Activated effector memory CD4-positive, alpha-beta T cell treated with Interleukin-2 at 50 U/mL for 16 hours (primary cell): Measurements from ENCODE around the gene PARVG.

ENCODE experiments used
- DNase-seq: peaks from one replicate; pipeline ENCODE4 v3.0.0-alpha.2; 2020

Gene PARVG

DNA sequence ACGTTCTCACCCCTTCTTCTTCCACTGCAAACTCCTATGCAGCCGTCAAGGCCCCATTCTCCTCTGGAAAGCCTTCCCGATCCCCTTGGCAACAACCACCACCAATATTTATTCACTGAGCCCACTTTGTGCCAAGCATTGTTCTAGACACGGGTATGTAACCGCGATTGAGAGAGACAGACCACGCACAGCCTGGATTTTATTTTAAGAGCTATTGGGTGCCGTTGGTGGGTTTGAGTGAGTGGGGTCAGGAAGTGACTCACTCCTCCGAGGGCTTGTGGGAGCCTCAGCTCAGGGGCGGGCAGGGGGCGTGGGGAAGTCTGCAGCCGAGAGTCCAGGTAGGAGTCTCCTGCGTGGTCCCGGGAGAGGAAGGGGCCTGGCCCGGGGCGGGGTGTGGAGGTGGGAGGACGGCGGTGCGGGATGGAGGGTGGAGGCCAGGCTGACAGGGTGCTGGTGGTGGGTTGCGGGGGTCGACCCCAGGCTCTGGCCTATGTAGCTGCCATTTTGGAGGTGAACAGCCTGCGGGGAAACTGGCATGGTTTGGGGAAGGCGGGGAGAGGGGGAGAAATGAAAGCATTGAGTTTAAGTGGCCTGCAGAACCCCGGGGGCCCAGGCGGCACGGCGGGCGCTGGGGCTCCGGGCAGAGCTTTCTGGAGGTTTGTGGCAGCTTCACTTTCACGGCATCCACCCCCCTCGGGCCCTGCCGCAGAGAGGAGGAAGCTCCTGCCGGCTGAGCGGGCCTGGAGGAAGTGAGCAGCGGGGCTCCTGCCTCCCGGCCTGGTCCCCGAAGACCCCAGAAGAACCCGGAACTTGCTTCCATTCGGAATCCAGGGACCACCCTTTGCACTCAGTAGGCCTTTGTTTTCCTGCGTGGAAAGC lies 547 bp downstream of the PARVG start:
- peak; percentile 58 for DNase-seq

GRCh38 chr22:44181912-44182587 lies 1.3 kb downstream of the PARVG start:
- DNase-seq = no peak

DNA sequence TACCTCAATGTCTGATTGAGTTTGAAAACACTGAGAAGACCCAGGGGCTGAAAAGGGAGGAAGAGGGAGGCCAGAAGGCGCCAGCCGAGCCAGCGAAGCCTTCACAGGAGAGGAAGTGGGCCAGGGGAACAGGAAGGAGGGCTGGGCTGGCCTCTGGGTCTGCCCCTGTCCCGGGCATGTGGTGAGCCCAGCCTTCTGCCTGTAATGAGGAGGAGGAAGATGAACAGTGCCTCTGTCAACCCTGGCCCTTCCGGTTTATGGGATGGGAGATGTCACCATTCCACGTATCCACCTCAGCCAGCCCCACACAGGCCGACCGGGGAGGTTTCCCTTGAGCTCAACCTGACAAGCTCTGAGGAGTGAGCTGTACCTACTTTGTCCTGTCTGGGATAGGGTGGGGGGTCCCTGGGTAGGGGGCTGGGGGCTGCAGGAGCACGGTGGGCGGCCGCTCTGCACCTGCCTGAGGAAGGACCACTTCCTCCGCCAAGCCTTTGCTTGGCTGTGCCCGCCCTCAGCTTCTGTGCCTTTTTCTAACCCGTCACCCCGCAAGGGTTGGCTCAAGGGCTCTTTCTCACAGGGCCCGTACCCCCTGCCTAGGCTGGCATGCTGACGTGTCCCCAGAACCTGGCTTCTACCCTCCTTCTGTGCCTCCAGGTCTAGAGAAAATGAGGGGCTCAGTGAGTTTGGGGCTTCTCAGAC lies 2.0 kb downstream of the PARVG start:
- DNase-seq = peak; percentile 34

GRCh38 chr22:44183287-44183588 lies 2.5 kb downstream of the PARVG start:
- no peak for DNase-seq

DNA sequence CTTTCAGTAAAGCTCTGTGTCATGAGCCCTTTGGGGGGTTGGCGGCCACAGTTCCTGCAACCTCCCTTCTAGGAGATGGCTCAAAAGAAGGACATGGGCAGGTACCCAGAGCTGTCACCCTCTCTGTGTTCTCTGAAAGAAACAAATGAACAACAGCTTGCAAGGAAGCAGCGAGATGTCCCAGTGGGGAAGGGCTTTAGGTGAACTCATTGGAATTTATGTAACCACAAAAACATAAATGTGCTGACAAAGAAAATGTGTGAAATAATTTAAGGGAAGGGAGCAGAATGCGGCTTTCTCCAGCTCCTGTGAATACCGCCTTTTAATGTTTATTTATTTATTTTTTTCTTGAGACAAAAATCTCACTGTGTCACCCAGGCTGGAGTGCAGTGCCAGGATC lies 3.3 kb downstream of the PARVG start:
- DNase-seq = no peak

DNA sequence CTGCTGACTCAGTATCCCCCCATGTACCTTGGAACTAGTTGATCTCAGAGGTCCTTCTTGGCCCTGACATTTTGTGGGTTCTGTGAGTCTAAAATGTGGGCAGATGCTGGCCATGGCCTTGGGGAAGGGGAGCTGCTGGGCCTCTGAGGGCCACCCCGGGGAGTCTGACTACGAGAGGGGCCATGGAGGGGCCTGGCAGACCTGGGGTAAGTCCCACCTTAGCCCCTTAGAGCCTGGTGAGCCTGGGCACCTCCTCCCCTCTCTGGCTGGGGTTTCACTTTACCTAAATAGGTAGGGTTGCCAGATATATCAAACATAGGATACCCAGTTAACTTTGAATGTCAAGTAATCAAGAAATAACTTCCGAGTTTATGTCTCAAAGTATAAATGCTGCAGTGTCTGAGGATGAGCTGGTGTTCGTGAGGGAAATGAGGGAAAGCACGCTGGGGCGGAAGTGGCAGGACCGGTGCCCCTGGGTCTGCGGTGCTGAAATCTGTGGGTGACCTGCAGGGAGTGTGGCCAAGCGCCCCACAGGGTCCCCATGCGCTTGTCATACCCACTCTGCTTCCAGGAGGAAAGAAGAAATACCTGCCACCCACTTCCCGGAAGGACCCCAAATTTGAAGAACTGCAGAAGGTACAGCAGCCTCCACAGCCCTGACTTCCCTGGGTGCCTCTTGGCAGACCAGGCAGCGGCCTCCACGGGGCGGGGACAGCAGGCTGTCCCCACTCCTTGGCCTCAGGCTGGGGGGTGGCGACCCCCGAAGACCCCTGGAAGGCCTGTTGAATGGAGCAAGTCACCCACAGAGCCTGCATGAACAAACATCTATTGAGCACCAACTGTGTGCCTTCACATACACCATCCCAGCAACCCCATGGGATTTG lies 4.8 kb downstream of the PARVG start:
- no peak for DNase-seq

GRCh38 chr22:44186121-44186510 lies 5.4 kb downstream of the PARVG start:
- DNase-seq = no peak

GRCh38 chr22:44186737-44187136 lies 6.0 kb downstream of the PARVG start:
- DNase-seq = no peak

DNA sequence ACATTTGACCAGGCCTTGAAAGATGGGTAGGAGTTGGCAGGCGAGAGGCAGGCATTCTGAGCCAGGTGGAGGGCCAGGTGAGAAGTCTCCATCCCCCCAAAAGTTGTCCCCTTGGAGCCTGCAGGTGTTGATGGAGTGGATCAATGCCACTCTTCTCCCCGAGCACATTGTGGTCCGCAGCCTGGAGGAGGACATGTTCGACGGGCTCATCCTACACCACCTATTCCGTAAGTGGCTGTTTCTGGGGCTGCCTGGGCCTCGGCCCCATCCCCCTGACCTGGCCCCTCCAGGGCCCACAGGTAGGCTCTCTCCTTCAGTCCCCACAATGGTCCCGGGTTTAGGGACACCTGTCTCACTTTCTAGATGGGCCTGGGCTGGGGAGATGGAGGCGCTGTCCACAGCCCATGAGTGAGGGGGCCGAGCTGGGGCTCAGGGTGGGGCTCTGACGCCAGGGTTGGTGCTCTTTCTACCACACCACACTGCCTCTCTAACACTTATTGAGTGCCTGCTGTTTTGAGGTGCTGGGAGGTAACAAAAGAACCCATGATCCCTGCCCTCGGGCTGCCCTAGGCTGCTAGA lies 7.0 kb downstream of the PARVG start:
- DNase-seq = no peak

- DNase-seq = no peak
Measured at GRCh38 chr22:44188316-44188715, 7.6 kb downstream of the PARVG start.

GRCh38 chr22:44188986-44189630 lies 8.4 kb downstream of the PARVG start:
- no peak for DNase-seq

DNA sequence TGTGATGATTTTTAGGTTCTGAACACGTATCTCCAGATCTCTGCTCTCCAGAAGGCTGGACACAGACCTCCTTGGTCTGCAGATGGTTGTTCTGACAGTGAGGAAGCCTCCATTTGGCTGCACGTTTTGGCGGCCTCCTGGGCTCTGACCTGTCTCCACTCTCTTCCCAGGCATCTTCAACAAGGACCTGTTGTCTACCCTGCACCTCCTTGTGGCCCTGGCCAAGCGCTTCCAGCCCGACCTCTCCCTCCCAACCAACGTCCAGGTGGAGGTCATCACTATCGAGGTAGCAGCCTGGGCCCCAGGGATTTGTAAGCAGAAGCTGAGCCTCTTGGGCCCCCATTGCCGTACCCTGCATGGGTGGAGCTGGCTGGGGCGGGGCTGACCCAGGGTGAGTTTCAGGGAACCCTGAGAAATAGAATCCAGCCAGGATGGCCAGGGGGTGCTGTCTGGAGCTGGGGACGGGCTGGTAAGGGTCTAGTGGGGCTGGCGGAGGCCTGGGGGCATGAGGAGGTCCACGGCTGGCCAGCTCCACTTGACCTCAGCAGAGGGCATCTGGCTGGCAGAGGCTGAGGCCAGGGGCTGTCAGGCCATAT lies 9.8 kb downstream of the PARVG start:
- no peak for DNase-seq

DNA sequence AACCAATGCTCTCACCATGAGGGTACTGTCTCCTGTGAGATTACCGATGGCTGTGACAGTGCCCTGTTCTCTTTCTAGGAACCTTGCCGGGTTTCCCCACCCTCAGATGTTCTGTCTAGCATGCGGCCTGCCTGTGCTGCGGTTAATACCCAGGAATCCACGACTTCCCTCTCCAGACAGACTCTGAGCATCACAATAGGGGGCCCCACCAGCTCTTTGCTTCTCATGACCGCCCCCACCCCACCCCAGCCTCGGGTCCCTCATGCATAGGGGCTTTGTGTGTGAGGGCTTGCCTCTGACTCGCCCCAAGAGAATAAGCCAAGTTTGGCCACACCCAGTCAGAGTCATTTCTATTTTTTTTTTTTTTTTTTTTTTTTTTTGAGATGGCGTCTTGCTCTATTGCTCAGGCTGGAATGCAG lies 10.3 kb downstream of the PARVG start:
- DNase-seq = peak; percentile 16

- DNase-seq = peak; percentile 14
Measured at GRCh38 chr22:44192098-44192815, 11.5 kb downstream of the PARVG start.

DNA sequence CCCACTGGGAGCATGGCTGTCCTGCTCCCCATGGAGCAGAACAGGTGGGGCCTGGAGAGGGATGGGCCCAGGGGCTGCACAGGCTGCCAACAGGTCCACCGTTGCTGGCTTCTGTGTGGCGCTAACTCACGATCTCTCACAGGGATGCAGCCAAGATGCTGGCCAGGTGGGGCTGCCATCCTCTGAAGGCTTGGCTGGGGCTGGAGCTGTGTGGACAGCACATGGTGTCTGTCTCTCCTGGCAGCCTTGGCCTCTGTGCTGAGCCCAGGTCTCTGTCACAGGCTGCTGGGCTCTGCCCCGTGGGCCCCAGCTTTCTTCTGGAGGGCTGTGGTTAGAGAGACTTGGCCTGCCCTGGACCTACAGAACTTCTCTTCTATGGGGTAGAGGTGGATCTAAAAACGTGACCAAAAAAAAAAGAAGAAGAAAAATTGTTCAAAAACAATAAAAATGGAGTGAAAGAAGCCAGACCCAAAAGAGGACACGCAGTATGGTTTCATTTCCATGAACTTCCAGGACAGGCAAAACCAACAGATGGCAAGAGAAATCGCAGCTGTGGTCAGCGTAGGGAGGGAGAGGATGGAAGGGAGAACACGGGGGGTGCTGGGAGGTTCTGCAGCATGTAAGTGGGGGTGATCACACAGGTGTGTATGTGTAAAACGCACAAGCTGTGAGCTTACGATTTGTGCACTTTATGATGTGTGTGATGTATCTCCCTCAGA lies 12.2 kb downstream of the PARVG start:
- no peak for DNase-seq

DNA sequence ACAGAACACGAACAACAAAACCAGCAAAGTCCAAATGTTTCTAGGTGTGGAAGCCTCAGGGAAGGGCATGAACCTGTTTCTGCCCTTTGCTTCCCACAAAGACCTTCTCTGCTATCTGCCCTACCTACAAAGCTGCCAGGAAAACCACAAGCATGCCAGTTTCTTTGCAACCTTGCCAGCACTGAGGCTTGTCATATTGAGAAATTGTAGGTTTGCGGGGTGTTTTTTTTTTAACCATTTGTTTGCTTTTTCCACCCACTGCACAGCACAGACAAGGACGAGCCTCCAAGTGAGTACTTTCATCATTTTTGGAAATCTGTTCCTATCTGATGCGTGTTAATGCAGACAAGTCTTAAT lies 12.8 kb downstream of the PARVG start:
- no peak for DNase-seq

GRCh38 chr22:44194569-44194968 lies 13.8 kb downstream of the PARVG start:
- DNase-seq = no peak

- no peak for DNase-seq
Measured at GRCh38 chr22:44195189-44195871, 14.6 kb downstream of the PARVG start.

GRCh38 chr22:44196241-44196640 lies 15.5 kb downstream of the PARVG start:
- no peak for DNase-seq

DNA sequence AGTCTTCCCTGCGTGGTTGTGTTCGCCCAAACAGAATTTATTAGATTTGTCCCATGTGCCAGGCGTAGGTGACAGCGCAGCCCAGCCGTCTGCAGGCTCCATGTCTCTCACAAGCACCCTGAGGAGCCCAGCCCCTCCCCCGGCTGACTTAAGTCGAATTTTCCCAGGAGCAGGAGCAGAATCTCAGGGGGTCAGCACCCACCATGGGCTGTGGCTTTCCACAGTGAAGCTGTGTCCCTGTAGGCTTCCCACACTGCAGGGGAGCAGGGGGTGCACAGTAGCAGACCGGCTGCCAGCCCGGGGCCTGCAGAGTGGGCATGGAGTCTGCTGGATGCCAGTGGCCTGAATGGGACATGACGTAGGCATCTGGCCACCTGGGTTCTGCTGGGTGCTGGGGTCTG lies 16.0 kb downstream of the PARVG start:
- DNase-seq = no peak
